HepG2 (cell line): Measurements from ENCODE around the gene FITM1. TPM values are rescaled to one million over a fixed set of nuclear protein-coding genes. Genes with fewer than 3 reads are reported as not detected.

Experiments
- ATAC-seq: fragments of 200-7000 bp; cut with Tn5 transposase; 3 replicates; pipeline ENCODE4 v1.9.1; 2020; ENCODE audit warnings: mild to moderate bottlenecking, moderate library complexity
- BruUV-seq: library from RNA; stranded (reverse); fragments of 400-500 nt; replicated peaks from 2 replicates; lab custom pipeline; 2021; lab: Mats Ljungman, UMichigan
- CTCF ChIA-PET: fragments of 300-600 bp; formaldehyde crosslinking; extraction: SDS; loops from one replicate; lab custom pipeline; 2021; ENCODE audit warnings: low total read pairs, inconsistent platforms, low intra/inter-chr PET ratio; lab: Yijun Ruan, JAX
- POLR2A ChIA-PET: fragments of 350-600 bp; sonication (Branson Sonifier 250); formaldehyde crosslinking; loops from one replicate; lab custom pipeline; 2020; ENCODE audit warnings: antibody characterized with exemption, inconsistent platforms; lab: Yijun Ruan, JAX
- DNase-seq: peaks from one replicate; pipeline ENCODE4 v3.0.0-alpha.2; 2015; ENCODE audit warnings: low spot score
- FAIRE-seq: peaks from 3 replicates; lab custom pipeline; 2011; peaks lifted over from hg19 to GRCh38; lab: Jason Lieb, UNC
- H2AFZ ChIP-seq: one replicate; pipeline ENCODE4 v1.6.1; 2011; ENCODE audit warnings: low read length, inconsistent platforms
- H3K27ac ChIP-seq: fragments of 300-600 bp; 3 replicates; pipeline ENCODE4 v1.8.0; 2011; ENCODE audit warnings: mixed run types, mild to moderate bottlenecking, mixed read lengths, low read length, inconsistent platforms; ENCODE audit not compliant: insufficient read depth; ENCODE audit errors: extremely low read length
- H3K27me3 ChIP-seq, 2 experiments: fragments of 200-600 bp in 1 of 2; 2 replicates in 1 of 2; 3 replicates in 1 of 2; pipeline versions ENCODE4 v1.6.0 to v1.8.0; 2011; ENCODE audit warnings: low read length in 2 of 2, mild to moderate bottlenecking in 2 of 2, moderate library complexity in 2 of 2, inconsistent platforms in 1 of 2; ENCODE audit not compliant: insufficient read depth in 2 of 2, control insufficient read depth in 1 of 2
- H3K36me3 ChIP-seq, 2 experiments: fragments of 200-600 bp in 1 of 2; replicated peaks in 1 of 2; 2 replicates in 1 of 2; 3 replicates in 1 of 2; pipeline versions ENCODE4 v1.5.1 to v1.8.0; 2011; ENCODE audit warnings: low read length in 2 of 2, inconsistent platforms in 1 of 2; ENCODE audit not compliant: insufficient read depth in 2 of 2, control insufficient read depth in 1 of 2
- H3K4me1 ChIP-seq: 2 replicates; pipeline ENCODE4 v1.5.1; 2012; ENCODE audit warnings: low read length, inconsistent platforms; ENCODE audit not compliant: insufficient read depth
- H3K4me2 ChIP-seq: 2 replicates; pipeline ENCODE4 v1.6.0; 2011; ENCODE audit warnings: low read depth, low read length, inconsistent platforms
- H3K4me3 ChIP-seq, 3 experiments: fragments of 200-600 bp in 1 of 3; sonication (generic), shearing (Covaris generic) in 1 of 3; replicated peaks in 1 of 3; 2 replicates each; pipeline ENCODE4 v1.5.1; 2011 to 2016; ENCODE audit warnings: low read length in 3 of 3, inconsistent platforms in 2 of 3, low read depth in 2 of 3, mild to moderate bottlenecking in 2 of 3, control low read depth in 1 of 3, mixed read lengths in 1 of 3; ENCODE audit not compliant: insufficient read depth in 1 of 3
- H3K79me2 ChIP-seq: one replicate; pipeline ENCODE4 v1.6.1; 2011; ENCODE audit warnings: low read length, inconsistent platforms; ENCODE audit not compliant: insufficient read depth
- H3K9ac ChIP-seq: 2 replicates; pipeline ENCODE4 v1.6.0; 2011; ENCODE audit warnings: mild to moderate bottlenecking, low read depth, low read length, inconsistent platforms; ENCODE audit not compliant: insufficient read depth
- H3K9me3 ChIP-seq: 2 replicates; pipeline ENCODE4 v1.5.1; 2012; ENCODE audit warnings: mild to moderate bottlenecking, low read length
- H4K20me1 ChIP-seq: 2 replicates; pipeline ENCODE4 v1.6.0; 2011; ENCODE audit warnings: inconsistent platforms, mild to moderate bottlenecking, low read length, moderate library complexity; ENCODE audit not compliant: insufficient read depth
- AGO2 ChIP-seq: fragments of 200-400 bp; formaldehyde crosslinking; optimal IDR thresholded peaks from 2 replicates; pipeline ENCODE3; 2017; ENCODE audit warnings: mild to moderate bottlenecking, low read depth, low read length, moderate library complexity
- ATF7 ChIP-seq, 2 experiments: fragments of 450-650 bp in 1 of 2; sonication (generic) in 1 of 2; formaldehyde crosslinking in 1 of 2; IDR thresholded peaks; 2 replicates each; pipeline versions ENCODE4 v1.4.0 to v1.6.1; 2016 to 2020; ENCODE audit warnings: antibody characterized with exemption in 1 of 2, mild to moderate bottlenecking in 1 of 2, missing genetic modification reagents in 1 of 2
- FOSL2 ChIP-seq: sonication (generic); formaldehyde crosslinking; IDR thresholded peaks from 2 replicates; pipeline ENCODE4 v1.4.0; 2020; ENCODE audit warnings: missing genetic modification reagents
- GATA4 ChIP-seq: sonication (generic); IDR thresholded peaks from 2 replicates; pipeline ENCODE4 v1.6.1; 2016; ENCODE audit warnings: antibody characterized with exemption, low read depth, borderline replicate concordance
- HNF4G ChIP-seq, 2 experiments: sonication (generic) in 1 of 2; formaldehyde crosslinking in 1 of 2; IDR thresholded peaks; 2 replicates each; pipeline versions ENCODE4 v1.4.0 to v1.6.1; 2011 to 2020; ENCODE audit warnings: borderline replicate concordance in 2 of 2, low read depth in 2 of 2, mild to moderate bottlenecking in 2 of 2, low read length in 1 of 2, missing genetic modification reagents in 1 of 2, moderate library complexity in 1 of 2
- JUN ChIP-seq: sonication (generic); formaldehyde crosslinking; IDR thresholded peaks from 2 replicates; pipeline ENCODE4 v1.4.0; 2020; ENCODE audit warnings: mild to moderate bottlenecking, missing genetic modification reagents
- NRL ChIP-seq: sonication (generic); formaldehyde crosslinking; IDR thresholded peaks from 2 replicates; pipeline ENCODE4 v1.5.0; 2020; ENCODE audit warnings: missing genetic modification reagents, mild to moderate bottlenecking, moderate library complexity, borderline replicate concordance
- POLR2G ChIP-seq: fragments of 200-400 bp; formaldehyde crosslinking; IDR thresholded peaks from 2 replicates; pipeline ENCODE4 v1.6.1; 2018; ENCODE audit warnings: mild to moderate bottlenecking, low read depth, low read length, moderate library complexity
- RBFOX2 ChIP-seq: fragments of 200-400 bp; formaldehyde crosslinking; IDR thresholded peaks from 2 replicates; pipeline ENCODE4 v1.6.1; 2017; ENCODE audit warnings: low read depth, mild to moderate bottlenecking, low read length
- RBM22 ChIP-seq: fragments of 200-400 bp; formaldehyde crosslinking; optimal IDR thresholded peaks from 2 replicates; pipeline ENCODE3; 2017; ENCODE audit warnings: mild to moderate bottlenecking, low read length, moderate library complexity
- SP1 ChIP-seq, 2 experiments: fragments of 450-650 bp in 1 of 2; sonication (generic) in 1 of 2; formaldehyde crosslinking in 1 of 2; IDR thresholded peaks; 2 replicates each; pipeline versions ENCODE4 v1.4.0 to v1.6.1; 2016 to 2020; ENCODE audit warnings: missing genetic modification reagents in 1 of 2
- ZNF501 ChIP-seq: sonication (generic); formaldehyde crosslinking; IDR thresholded peaks from 2 replicates; pipeline ENCODE4 v1.5.1; 2020; ENCODE audit warnings: mild to moderate bottlenecking, moderate library complexity, missing genetic modification reagents
- ZNF605 ChIP-seq: sonication (generic); formaldehyde crosslinking; IDR thresholded peaks from 2 replicates; pipeline ENCODE4 v1.8.0; 2022; ENCODE audit warnings: mild to moderate bottlenecking, missing genetic modification reagents
- ZNF761 ChIP-seq: sonication (generic); formaldehyde crosslinking; conservative IDR thresholded peaks from 2 replicates; pipeline ENCODE4 v1.4.0; 2020; ENCODE audit warnings: mild to moderate bottlenecking, missing genetic modification reagents
- ZNF768 ChIP-seq: sonication (generic); formaldehyde crosslinking; IDR thresholded peaks from 2 replicates; pipeline ENCODE4 v1.4.0; 2020; ENCODE audit warnings: missing genetic modification reagents
- ZNF891 ChIP-seq: sonication (generic); formaldehyde crosslinking; IDR thresholded peaks from 2 replicates; pipeline ENCODE4 v1.5.0; 2020; ENCODE audit warnings: mild to moderate bottlenecking, missing genetic modification reagents
- WGBS: methylation state at CpG from one replicate; pipeline ENCODE4 v1.1.6; 2017; ENCODE audit warnings: low lambda C conversion rate; 5-methylcytosine and 5-hydroxymethylcytosine counted together
- in situ Hi-C: cut with HindIII; loops from 2 replicates; pipeline ENCODE4 v1.10.0; 2017; ENCODE audit warnings: low pct_unique_long_range_greater_than_20kb; ENCODE audit not compliant: extremely low pct_ligation_motif_present
- intact Hi-C: fragments of 100-400 bp; cut with micrococcal nuclease; formaldehyde crosslinking; loops from one replicate; pipeline ENCODE4 v1.10.0; 2022; ENCODE audit not compliant: unreplicated experiment
- polyA plus RNA-seq, 8 experiments: library from polyadenylated mRNA; depleted of rRNA in 3 of 8; stranded (reverse) in 7 of 8; unstranded in 1 of 8; fragments of >200 nt; fragmentation: Illumina TruSeq in 4 of 8; extraction: Trizol in 4 of 8; gene quantifications; 2 replicates each; pipeline versions ENCODE4 v1.2.1 to v1.2.3, GENCODE V29; 2011 to 2016; ENCODE audit warnings: low read depth in 4 of 8, missing spikeins in 1 of 8, mixed read lengths in 1 of 8; ENCODE audit not compliant: insufficient read depth in 1 of 8
- total RNA-seq, 5 experiments: library from RNA; depleted of rRNA; stranded (reverse); fragments of >200 nt; fragmentation: Illumina TruSeq; extraction: Trizol; gene quantifications; 2 replicates each; pipeline ENCODE4 v1.2.3, GENCODE V29; 2016; ENCODE audit warnings: low read depth in 1 of 5
- TF ChIP-seq, protein P1 (sequence below): sonication (generic); formaldehyde crosslinking; IDR thresholded peaks from 2 replicates; pipeline ENCODE4 v1.4.0; 2020; ENCODE audit warnings: missing genetic modification reagents
- TF ChIP-seq, protein P2 (sequence below): sonication (generic); formaldehyde crosslinking; IDR thresholded peaks from 2 replicates; pipeline ENCODE4 v1.5.0; 2020; ENCODE audit warnings: missing genetic modification reagents, mild to moderate bottlenecking, borderline replicate concordance

The FITM1 gene
- total and polyA plus RNA-seq, 2 of the 13 experiments (the other 11 are each of a cell fraction or from before 2014, with no cell fraction given) = 2.7 to 5.8 TPM

DNA sequence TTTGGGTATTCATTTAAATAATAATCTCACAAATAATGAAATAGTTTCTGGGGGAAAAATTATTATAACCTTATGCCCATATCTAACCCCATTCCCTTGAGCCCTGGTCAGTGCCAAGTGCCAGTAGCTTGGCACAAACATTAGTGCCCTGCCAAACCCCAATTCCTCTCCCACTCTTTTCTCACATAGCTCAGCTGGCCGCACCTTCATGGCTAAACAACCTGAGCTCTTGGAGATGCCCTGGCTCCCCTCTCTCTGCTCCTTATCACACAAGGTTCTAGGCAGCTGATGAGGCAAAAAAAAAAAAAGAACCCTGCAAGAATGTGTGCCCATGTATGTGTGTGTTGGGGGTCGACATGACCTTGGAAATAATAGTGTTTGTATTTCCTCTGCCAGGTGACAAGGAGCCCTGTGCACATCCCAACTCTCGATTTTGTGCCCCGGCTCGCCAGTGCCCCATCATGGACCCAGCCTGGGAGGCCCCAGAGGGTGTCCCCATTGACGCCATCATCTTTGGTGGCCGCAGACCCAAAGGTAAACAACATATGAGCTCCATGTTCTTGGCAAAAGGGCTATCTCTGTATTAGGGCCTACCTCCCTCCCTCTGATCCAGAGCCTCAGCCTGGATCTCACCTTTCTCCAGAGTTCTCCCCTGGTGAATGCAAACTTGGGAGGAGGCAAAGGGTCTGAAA, 28.0 kb upstream of the FITM1 start (continued):
- TF ChIP-seq GATA4 (no peak), ZNF605 (CRISPR knock-in tag) (0 out of 2 replicates have a peak, but pooled peaks have one; percentile 14), JUN (0 out of 2 replicates have a peak, but pooled peaks have one; percentile 44)

DNA sequence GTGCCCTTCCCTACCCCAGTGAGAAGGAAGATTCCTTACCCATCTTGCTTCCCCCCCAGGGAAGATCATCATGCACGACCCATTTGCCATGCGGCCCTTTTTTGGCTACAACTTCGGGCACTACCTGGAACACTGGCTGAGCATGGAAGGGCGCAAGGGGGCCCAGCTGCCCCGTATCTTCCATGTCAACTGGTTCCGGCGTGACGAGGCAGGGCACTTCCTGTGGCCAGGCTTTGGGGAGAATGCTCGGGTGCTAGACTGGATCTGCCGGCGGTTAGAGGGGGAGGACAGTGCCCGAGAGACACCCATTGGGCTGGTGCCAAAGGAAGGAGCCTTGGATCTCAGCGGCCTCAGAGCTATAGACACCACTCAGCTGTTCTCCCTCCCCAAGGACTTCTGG, 27.0 kb upstream of the FITM1 start:
- no TSS peak for BruUV-seq
- 97% methylated on average over 13 of the region's 13 CpGs for WGBS
- intact Hi-C loops = no loop called here
- TF ChIP-seq ZNF501 (CRISPR knock-in tag) = 0 out of 2 replicates have a peak, but pooled peaks have one; percentile 7
- TF ChIP-seq ATF7 (IDR thresholded peaks at IDR 0.05) = no peak
- 0 out of 2 replicates have a peak, but pooled peaks have one; percentile 45 for TF ChIP-seq ATF7 (CRISPR knock-in tag; IDR thresholded peaks at IDR 0.05)
- TF ChIP-seq AGO2 = peak; percentile 91
- TF ChIP-seq RBM22 = peak; percentile 80
- no peak for TF ChIP-seq HNF4G (IDR thresholded peaks at IDR 0.05; ENCODE audit: borderline replicate concordance, low read depth, low read length)
- no peak for TF ChIP-seq HNF4G (CRISPR knock-in tag; IDR thresholded peaks at IDR 0.05; ENCODE audit: borderline replicate concordance, low read depth)
- peak; percentile 36; the same call in 1 of the 2 replicates for TF ChIP-seq ZNF768 (CRISPR knock-in tag)
- TF ChIP-seq FOSL2 (CRISPR knock-in tag) = no peak
- TF ChIP-seq, protein P1, sequence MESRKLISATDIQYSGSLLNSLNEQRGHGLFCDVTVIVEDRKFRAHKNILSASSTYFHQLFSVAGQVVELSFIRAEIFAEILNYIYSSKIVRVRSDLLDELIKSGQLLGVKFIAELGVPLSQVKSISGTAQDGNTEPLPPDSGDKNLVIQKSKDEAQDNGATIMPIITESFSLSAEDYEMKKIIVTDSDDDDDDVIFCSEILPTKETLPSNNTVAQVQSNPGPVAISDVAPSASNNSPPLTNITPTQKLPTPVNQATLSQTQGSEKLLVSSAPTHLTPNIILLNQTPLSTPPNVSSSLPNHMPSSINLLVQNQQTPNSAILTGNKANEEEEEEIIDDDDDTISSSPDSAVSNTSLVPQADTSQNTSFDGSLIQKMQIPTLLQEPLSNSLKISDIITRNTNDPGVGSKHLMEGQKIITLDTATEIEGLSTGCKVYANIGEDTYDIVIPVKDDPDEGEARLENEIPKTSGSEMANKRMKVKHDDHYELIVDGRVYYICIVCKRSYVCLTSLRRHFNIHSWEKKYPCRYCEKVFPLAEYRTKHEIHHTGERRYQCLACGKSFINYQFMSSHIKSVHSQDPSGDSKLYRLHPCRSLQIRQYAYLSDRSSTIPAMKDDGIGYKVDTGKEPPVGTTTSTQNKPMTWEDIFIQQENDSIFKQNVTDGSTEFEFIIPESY = peak; percentile 22; the same call in 1 of the 2 replicates
- 0 out of 2 replicates have a peak, but pooled peaks have one; percentile 6 for TF ChIP-seq RBFOX2
- TF ChIP-seq, protein P2, sequence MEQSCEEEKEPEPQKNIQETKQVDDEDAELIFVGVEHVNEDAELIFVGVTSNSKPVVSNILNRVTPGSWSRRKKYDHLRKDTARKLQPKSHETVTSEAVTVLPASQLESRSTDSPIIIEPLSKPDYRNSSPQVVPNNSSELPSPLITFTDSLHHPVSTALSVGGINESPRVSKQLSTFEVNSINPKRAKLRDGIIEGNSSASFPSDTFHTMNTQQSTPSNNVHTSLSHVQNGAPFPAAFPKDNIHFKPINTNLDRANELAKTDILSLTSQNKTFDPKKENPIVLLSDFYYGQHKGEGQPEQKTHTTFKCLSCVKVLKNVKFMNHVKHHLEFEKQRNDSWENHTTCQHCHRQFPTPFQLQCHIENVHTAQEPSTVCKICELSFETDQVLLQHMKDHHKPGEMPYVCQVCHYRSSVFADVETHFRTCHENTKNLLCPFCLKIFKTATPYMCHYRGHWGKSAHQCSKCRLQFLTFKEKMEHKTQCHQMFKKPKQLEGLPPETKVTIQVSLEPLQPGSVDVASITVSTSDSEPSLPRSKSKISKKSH (CRISPR knock-in tag) = peak; percentile 61; the same call in 1 of the 2 replicates
- no peak for TF ChIP-seq SP1 (IDR thresholded peaks at IDR 0.05)
- TF ChIP-seq SP1 (CRISPR knock-in tag; IDR thresholded peaks at IDR 0.05) = no peak
- TF ChIP-seq NRL (CRISPR knock-in tag) = peak; percentile 33; the same call in 1 of the 2 replicates
- TF ChIP-seq POLR2G = peak; percentile 66
- 0 out of 2 replicates have a peak, but pooled peaks have one; percentile 43 for TF ChIP-seq ZNF761 (CRISPR knock-in tag)
- TF ChIP-seq ZNF891 (CRISPR knock-in tag) = peak; percentile 57; the same call in 1 of the 2 replicates

More for the DNA sequence above, 27.0 kb upstream of the FITM1 start:
- ChIA-PET CTCF (no interaction called here), POLR2A (interaction anchor here (0.8 to 11.8 kb wide), 8 partner anchors 8 to 97 kb away, joined by 3 to 594 read pairs (median 14); partner anchors contain the start of genes DCAF11, EMC9, IRF9 and NRL)
- no peak overlapping the region for H3K9ac ChIP-seq
- peaks cover 34 to 50% of the 10 kb centered on the region in 2 experiments for H3K36me3 ChIP-seq
- H3K4me2 ChIP-seq = no peak overlapping the region
- in situ Hi-C loops = loop anchor here (25.0 kb wide), 1 partner anchor 1516 kb away; the partner anchor contains the start of genes ABHD4 and DAD1
- H3K4me3 ChIP-seq = no peak overlapping the region
- no peak overlapping the region for H2AFZ ChIP-seq
- no peak overlapping the region for H3K27ac ChIP-seq
- FAIRE-seq = no peak
- peaks cover 53% of the 10 kb centered on the region for H3K4me1 ChIP-seq
- DNase-seq = no peak
- H3K27me3 ChIP-seq = no peaks in the 10 kb centered on the region
- H4K20me1 ChIP-seq = no peaks in the 10 kb centered on the region
- H3K9me3 ChIP-seq = no peaks in the 10 kb centered on the region; the same call in 1 of the 2 replicates
- H3K79me2 ChIP-seq = peaks cover 4% of the 10 kb centered on the region
- ATAC-seq = no peak
